HUDEP-2 (cell line): ENCODE data around the gene CAMKMT.
"Not testable (repeated sequence)": the region's sequence is repeated elsewhere in the genome, so short reads cannot be mapped to it uniquely, and the experiment has no call there.

Experiments used
- DNase-seq, 76 experiments: peaks; one replicate each; lab custom pipeline; 2025; ENCODE audit not compliant: unreplicated experiment in 76 of 76; lab: John Stamatoyannopoulos, UW

Gene CAMKMT

DNA sequence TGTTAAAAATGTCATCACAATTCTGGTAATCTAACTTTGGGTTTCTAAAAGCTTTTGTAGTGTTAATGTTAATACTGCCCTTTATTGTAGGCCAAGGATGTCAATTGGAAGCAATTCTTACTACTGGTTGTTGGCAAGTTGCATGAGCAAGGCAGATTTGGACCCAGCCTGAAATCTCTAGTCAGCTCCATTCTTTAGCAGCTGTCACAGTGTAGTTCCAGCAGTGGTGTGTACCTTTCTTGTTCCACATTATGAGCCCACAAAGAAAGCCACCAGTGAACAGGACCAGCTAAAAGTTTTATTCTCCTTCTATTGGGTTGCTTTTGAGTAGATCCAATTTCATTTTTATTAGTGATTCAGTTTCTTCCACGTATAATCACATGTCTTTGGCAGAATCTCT is 133.8 kb downstream of the CAMKMT start:
- DNase-seq, result no peak

DNA sequence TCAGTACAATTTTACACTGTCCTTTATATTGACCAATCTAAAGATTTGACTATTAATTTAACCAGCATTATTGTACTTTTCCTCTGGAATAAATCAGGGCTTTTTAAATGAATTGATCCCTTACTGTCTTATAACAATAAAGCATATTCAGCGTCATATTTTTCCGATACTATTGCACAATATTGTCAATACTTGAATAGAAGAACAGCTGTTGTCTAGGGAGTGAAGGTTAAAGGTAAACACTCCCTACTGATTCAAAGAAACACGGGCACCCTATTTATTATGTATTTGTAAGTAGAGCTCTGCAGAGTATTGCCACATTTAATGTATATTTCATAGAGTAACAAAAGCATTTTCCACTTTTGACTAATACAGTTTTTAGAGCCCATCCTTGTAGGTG is 134.4 kb downstream of the CAMKMT start:
- DNase-seq, result no peak

- no peak for DNase-seq
These were observed 136.8 kb downstream of the CAMKMT start for GRCh38 chr2:44498551-44498950.

GRCh38 chr2:44505664-44506063 is 143.9 kb downstream of the CAMKMT start:
- not testable (repeated sequence) for DNase-seq

- DNase-seq, result no peak
These were observed 148.5 kb downstream of the CAMKMT start for GRCh38 chr2:44510246-44510645.

- no peak for DNase-seq
These were observed 153.7 kb downstream of the CAMKMT start for GRCh38 chr2:44515416-44515815.

DNA sequence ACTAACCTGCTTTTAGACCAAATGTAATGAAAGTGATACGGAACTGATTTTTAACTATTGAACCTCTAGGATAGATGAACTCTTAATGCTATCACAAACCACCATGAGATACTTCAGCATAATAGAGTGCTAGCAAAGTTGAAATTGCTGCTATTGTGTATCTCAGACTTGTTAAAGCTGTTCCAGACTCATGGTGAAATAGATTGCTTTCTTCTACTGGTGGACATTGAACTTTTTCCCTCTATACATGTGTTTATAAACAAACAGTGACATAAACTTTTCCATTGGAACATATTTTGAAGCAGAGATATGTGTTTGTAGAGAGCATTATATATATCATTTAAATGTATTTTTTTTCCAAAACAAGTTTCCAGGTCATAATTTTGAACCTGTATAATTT is 157.3 kb downstream of the CAMKMT start:
- no peak for DNase-seq

GRCh38 chr2:44522846-44523245 is 161.1 kb downstream of the CAMKMT start:
- DNase-seq, result no peak

DNA sequence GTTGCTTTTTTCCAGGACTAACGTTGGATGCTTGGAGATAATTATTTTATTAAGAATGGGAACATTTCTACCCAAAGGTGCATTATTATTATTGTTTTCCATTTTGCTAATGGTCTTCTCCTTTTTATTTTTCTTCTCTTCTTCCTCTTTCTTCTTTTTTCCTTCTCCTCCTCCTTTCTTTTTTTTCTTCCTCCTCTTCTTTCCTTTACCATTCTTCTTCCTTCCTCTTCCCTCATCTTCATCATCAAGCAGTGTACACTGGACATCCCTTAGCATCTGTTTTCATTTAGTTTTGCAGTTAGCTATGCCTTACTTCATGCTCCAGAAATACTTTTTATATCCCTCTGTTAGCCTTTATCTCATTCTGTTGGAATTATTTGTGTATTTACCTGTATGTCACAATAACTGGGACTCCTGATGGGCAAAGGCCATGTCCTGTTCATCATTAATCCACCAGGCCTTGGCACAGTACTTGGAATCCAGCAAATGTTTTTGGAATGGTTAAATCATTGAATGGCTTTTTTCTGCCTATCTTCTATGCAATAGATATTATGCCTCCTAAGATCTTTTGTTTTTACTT is 162.7 kb downstream of the CAMKMT start:
- no peak for DNase-seq

GRCh38 chr2:44526352-44526751 is 164.6 kb downstream of the CAMKMT start:
- no peak for DNase-seq

GRCh38 chr2:44528595-44528994 is 166.8 kb downstream of the CAMKMT start:
- DNase-seq, result no peak

DNA sequence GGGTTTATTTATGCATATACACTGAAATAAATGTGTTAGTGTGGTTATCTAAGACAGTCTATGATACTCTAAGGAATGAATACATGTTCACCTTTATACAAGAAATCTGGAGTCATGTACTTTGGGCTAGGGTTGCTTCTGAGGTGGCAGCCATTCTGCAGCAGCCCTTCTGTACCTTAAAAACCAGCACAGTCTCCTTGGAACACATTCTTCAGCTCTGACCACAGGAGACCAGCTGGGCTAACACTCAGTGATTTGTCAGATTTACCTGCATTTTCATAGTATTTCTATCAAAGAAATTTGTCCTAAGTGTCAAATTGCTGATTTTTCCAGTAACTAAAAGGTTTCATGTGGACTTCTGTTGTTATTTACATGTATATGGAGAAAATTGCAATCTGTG is 167.7 kb downstream of the CAMKMT start:
- DNase-seq, result no peak

- no peak for DNase-seq
These were observed 169.5 kb downstream of the CAMKMT start for GRCh38 chr2:44531289-44531688.

- DNase-seq, result no peak
These were observed 170.3 kb downstream of the CAMKMT start for GRCh38 chr2:44532031-44532430.

- DNase-seq, result no peak
These were observed 171.8 kb downstream of the CAMKMT start for GRCh38 chr2:44533508-44533907.

- no peak for DNase-seq
These were observed 173.6 kb downstream of the CAMKMT start for GRCh38 chr2:44535376-44535775.

- DNase-seq, result no peak
These were observed 175.5 kb downstream of the CAMKMT start for GRCh38 chr2:44537264-44537663.

- peak in 22 of 76 experiments; percentile 5 to 69 (median 26) for DNase-seq
These were observed 180.8 kb downstream of the CAMKMT start for GRCh38 chr2:44542520-44542919.

DNA sequence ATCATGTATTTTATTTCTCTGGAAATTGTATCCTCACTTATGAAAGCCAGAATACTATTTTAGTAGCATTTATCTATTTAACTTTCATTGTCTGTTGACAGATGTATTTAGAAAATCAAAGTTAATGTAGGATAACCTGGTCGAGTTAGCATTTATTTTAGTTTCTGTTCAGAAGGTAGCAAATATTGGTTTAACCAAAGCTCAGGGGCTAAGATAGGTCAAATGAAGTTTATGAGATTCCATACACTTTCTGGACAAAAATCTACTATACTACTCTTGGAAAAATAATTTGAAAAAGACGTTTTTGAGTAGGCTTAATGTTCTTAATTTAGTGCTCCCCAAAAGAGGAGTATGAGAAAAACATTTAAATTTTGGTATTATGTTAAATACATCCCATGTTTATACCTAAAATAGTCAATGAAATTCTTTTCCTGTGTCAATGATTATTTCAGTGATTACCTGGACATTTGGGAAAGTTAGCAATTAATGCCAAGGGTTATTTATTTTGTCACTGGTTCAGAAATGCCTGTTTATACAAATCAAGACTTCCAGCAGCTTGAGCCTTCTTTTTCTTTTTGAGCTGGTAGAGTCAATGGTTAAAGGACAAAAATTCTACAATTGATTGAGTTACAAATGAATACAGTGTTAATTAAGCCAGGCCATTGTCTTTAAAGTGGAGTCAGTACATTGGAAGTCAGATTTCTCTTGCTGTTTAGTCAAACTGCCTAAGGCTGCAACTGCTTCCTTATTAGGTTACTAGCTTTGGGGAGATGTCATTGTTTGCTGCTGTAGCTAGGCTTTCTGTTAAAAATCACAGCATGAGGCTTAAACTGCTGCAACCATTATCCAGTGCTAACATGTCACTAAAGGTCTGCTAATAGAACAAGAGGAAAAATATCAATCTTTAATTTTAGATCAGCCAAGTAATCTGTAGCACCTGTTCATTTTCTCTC is 182.3 kb downstream of the CAMKMT start:
- no peak for DNase-seq

GRCh38 chr2:44545005-44545404 is 183.3 kb downstream of the CAMKMT start:
- DNase-seq, result no peak

DNA sequence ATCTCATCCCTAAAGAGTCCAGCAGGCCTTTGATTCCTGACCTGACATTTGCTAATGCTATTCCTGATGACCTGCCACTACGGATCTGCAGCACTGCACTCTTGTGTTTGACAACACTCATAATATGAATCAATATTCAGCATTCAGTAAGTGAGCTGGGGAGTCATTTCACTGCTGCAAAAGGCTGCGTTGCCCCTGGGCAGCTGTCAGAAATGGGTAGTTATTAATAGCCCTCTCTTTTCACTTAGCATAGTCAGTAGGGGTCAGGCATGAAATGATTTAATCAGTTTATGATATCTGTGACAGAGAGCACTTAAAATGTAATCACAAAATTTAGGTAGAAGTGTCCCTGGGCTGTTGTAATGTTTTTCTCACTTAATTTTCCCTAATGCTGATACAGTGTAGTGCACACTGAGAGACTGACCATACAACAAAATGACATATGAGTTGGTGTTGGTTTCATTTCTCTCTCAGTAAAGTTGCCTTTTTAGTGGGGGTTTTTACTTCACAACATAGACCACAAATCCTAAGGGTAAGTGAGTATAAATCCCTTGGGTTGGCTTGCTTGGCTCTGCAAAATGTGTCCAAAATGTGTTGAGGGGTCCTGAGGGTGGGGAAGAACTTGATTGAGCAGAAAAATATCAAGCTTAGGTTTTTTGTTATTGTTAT is 184.8 kb downstream of the CAMKMT start:
- DNase-seq, result no peak

DNA sequence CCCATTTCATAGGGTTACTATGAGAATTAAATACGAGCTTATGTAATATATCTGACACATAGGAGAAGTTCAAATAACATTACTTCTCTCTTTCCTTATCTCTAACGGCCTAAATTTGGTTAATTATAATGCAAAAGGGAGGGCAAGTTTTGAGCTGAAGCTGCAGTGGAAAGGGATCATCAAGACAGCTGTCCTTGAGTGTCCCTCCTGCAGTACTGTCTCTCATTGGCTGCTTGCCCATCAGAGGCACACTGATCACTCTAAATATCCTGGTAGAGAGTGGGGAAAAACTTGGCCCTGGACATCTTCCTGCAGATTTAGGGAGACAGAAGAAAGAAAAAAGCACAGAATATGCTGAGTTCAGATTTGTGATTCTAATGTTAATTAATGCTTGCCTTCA is 186.0 kb downstream of the CAMKMT start:
- peak in 4 of 76 experiments; percentile 4 to 21 (median 12) for DNase-seq
